ENCODE data around the gene RCCD1. TPM values are rescaled to one million over a fixed set of nuclear protein-coding genes. Genes with fewer than 3 reads are reported as not detected.

Gene RCCD1
- total RNA-seq, 1 experiment from 2014 or later, result 26.1 TPM

- H3K27me3 Mint-ChIP-seq (ENCODE audit: low read depth), result no peaks in the 10 kb centered on the region
- peaks cover 33% of the 10 kb centered on the region for H3K4me1 Mint-ChIP-seq
- H3K9me3 Mint-ChIP-seq, result no peaks in the 10 kb centered on the region
- ChIA-PET POLR2A (no interaction called here), CTCF (interaction anchor here (1.0 to 4.7 kb wide), 5 partner anchors 34 to 278 kb away, joined by 3 to 20 read pairs (median 3); no protein-coding TSS in a partner anchor)
- no peak overlapping the region for H3K4me3 Mint-ChIP-seq
- DNase-seq (ENCODE audit: low spot score), result no peak
- no peak for ATAC-seq
- TF ChIP-seq SMAD3 (CRISPR knock-in tag; IDR thresholded peaks at IDR 0.05; ENCODE audit: borderline replicate concordance) (no peak), TEAD1 (CRISPR knock-in tag; IDR thresholded peaks at IDR 0.05) (no peak), ZMAT4 (CRISPR knock-in tag; IDR thresholded peaks at IDR 0.05) (no peak), AR (CRISPR knock-in tag; IDR thresholded peaks at IDR 0.05) (no peak), CDX4 (CRISPR knock-in tag; IDR thresholded peaks at IDR 0.05; ENCODE audit: borderline replicate concordance) (no peak), ELF4 (CRISPR knock-in tag; IDR thresholded peaks at IDR 0.05; ENCODE audit: low read depth) (no peak), ZNF121 (CRISPR knock-in tag; IDR thresholded peaks at IDR 0.05) (no peak), IRF2 (CRISPR knock-in tag; IDR thresholded peaks at IDR 0.05; ENCODE audit: borderline replicate concordance, low read depth) (no peak), SP1 (CRISPR knock-in tag; conservative IDR thresholded peaks at IDR 0.05) (no peak), ZNF416 (CRISPR knock-in tag; IDR thresholded peaks at IDR 0.05) (no peak), GABPB1 (CRISPR knock-in tag; IDR thresholded peaks at IDR 0.05) (no peak), RORB (CRISPR knock-in tag; IDR thresholded peaks at IDR 0.05) (no peak), ARID4B (CRISPR knock-in tag; IDR thresholded peaks at IDR 0.05; ENCODE audit: borderline replicate concordance) (no peak), ESRRA (CRISPR knock-in tag; IDR thresholded peaks at IDR 0.05; ENCODE audit: borderline replicate concordance) (no peak), E2F5 (CRISPR knock-in tag; IDR thresholded peaks at IDR 0.05) (no peak), MYBL2 (CRISPR knock-in tag; IDR thresholded peaks at IDR 0.05) (no peak)
- peaks cover 2% of the 10 kb centered on the region for H3K36me3 Mint-ChIP-seq
- no peak overlapping the region for H3K27ac Mint-ChIP-seq
These were observed 35.8 kb downstream of the RCCD1 start for GRCh38 chr15:90990446-90990845.

- Mint-ChIP-seq H3K9me3 (no peaks in the 10 kb centered on the region), H3K4me3 (peak overlapping the region; percentile 11; the same call in 1 of the 2 replicates), H3K36me3 (peaks cover 2% of the 10 kb centered on the region), H3K27me3 (ENCODE audit: low read depth) (no peaks in the 10 kb centered on the region), H3K27ac (peak overlapping the region; percentile 70), H3K4me1 (peaks cover 38% of the 10 kb centered on the region)
- ChIA-PET POLR2A (no interaction called here), CTCF (no interaction called here)
- no peak for DNase-seq (ENCODE audit: low spot score)
- no peak for TF ChIP-seq NFATC4 (CRISPR knock-in tag; IDR thresholded peaks at IDR 0.05)
- TF ChIP-seq ZNF317 (CRISPR knock-in tag; IDR thresholded peaks at IDR 0.05; ENCODE audit: borderline replicate concordance, low read depth), result no peak
- no peak for ATAC-seq
These were observed 37.1 kb downstream of the RCCD1 start for GRCh38 chr15:90991587-90992285.

All from WTC11 (cell line).